ENCODE data around the gene CFAP299. TPM values are rescaled to one million over a fixed set of nuclear protein-coding genes. Genes with fewer than 3 reads are reported as not detected.
"Not testable (repeated sequence)": the region's sequence is repeated elsewhere in the genome, so short reads cannot be mapped to it uniquely, and the experiment has no call there.

CFAP299 gene
- total and polyA plus RNA-seq, 2 of the 13 experiments (the other 11 are each of a cell fraction or from before 2014, with no cell fraction given), result not detected

GRCh38 chr4:80740375-80740774, 404.8 kb downstream of the CFAP299 start (continued):
- TF ChIP-seq XRCC5 (optimal IDR thresholded peaks at IDR 0.05; ENCODE audit: low read length) (no peak), USF2 (IDR thresholded peaks at IDR 0.05; ENCODE audit: low read depth, low read length) (no peak), USF2 (CRISPR knock-in tag; IDR thresholded peaks at IDR 0.05; ENCODE audit: borderline replicate concordance) (no peak), SATB2 (CRISPR knock-in tag; IDR thresholded peaks at IDR 0.05) (no peak), ELF3 (CRISPR knock-in tag; IDR thresholded peaks at IDR 0.05) (no peak)

- H4K20me1 ChIP-seq (ENCODE audit: insufficient read depth, low read length); BruUV-seq (replicated peaks); H3K4me3 ChIP-seq (replicated peaks in 1 of 3; ENCODE audit: insufficient read depth in 1 of 3, low read depth in 2 of 3, low read length in 3 of 3); intact Hi-C loops (cut with micrococcal nuclease; ENCODE audit: unreplicated experiment); H3K27ac ChIP-seq (ENCODE audit: extremely low read length, insufficient read depth, low read length); H3K4me1 ChIP-seq (ENCODE audit: insufficient read depth, low read length); H3K27me3 ChIP-seq (ENCODE audit: control insufficient read depth in 1 of 2, insufficient read depth in 2 of 2, low read length in 2 of 2); H2AFZ ChIP-seq (ENCODE audit: low read length); in situ Hi-C loops (cut with HindIII; ENCODE audit: extremely low pct_ligation_motif_present, low pct_unique_long_range_greater_than_20kb); CTCF ChIA-PET (ENCODE audit: low intra/inter-chr PET ratio, low total read pairs); DNase-seq (ENCODE audit: low spot score); ATAC-seq; FAIRE-seq; H3K9ac ChIP-seq (ENCODE audit: insufficient read depth, low read depth, low read length); H3K4me2 ChIP-seq (ENCODE audit: low read depth, low read length); POLR2A ChIA-PET; H3K79me2 ChIP-seq (ENCODE audit: insufficient read depth, low read length); H3K9me3 ChIP-seq (ENCODE audit: low read length); H3K36me3 ChIP-seq (replicated peaks in 1 of 2; ENCODE audit: control insufficient read depth in 1 of 2, insufficient read depth in 2 of 2, low read length in 2 of 2): not testable (repeated sequence)
- WGBS (ENCODE audit: low lambda C conversion rate), result 13% methylated on average over 2 of the region's 6 CpGs
These were observed 414.0 kb downstream of the CFAP299 start for GRCh38 chr4:80749558-80749957.

- Histone ChIP-seq H3K27me3 (ENCODE audit: control insufficient read depth in 1 of 2, insufficient read depth in 2 of 2, low read length in 2 of 2) (no peaks in the 10 kb centered on the region), H3K36me3 (replicated peaks in 1 of 2; ENCODE audit: control insufficient read depth in 1 of 2, insufficient read depth in 2 of 2, low read length in 2 of 2) (no peaks in the 10 kb centered on the region), H3K4me2 (ENCODE audit: low read depth, low read length) (no peak overlapping the region), H2AFZ (ENCODE audit: low read length) (no peak overlapping the region), H3K4me3 (replicated peaks in 1 of 3; ENCODE audit: insufficient read depth in 1 of 3, low read depth in 2 of 3, low read length in 3 of 3) (no peak overlapping the region), H4K20me1 (ENCODE audit: insufficient read depth, low read length) (no peaks in the 10 kb centered on the region), H3K9ac (ENCODE audit: insufficient read depth, low read depth, low read length) (no peak overlapping the region), H3K4me1 (ENCODE audit: insufficient read depth, low read length) (no peaks in the 10 kb centered on the region), H3K79me2 (ENCODE audit: insufficient read depth, low read length) (no peaks in the 10 kb centered on the region), H3K27ac (ENCODE audit: extremely low read length, insufficient read depth, low read length) (no peak overlapping the region), H3K9me3 (ENCODE audit: low read length) (no peaks in the 10 kb centered on the region)
- intact Hi-C loops (cut with micrococcal nuclease; ENCODE audit: unreplicated experiment) (no loop called here), in situ Hi-C loops (cut with HindIII; ENCODE audit: extremely low pct_ligation_motif_present, low pct_unique_long_range_greater_than_20kb) (no loop called here)
- FAIRE-seq (no peak), ATAC-seq (no peak), DNase-seq (ENCODE audit: low spot score) (no peak)
- ChIA-PET CTCF (ENCODE audit: low intra/inter-chr PET ratio, low total read pairs) (no interaction called here), POLR2A (no interaction called here)
- no TSS peak for BruUV-seq (replicated peaks)
- TF ChIP-seq PBX2 (CRISPR knock-in tag; IDR thresholded peaks at IDR 0.05), result no peak
- TF ChIP-seq DMAP1 (CRISPR knock-in tag; IDR thresholded peaks at IDR 0.05), result no peak
- no peak for TF ChIP-seq EEA1 (CRISPR knock-in tag; IDR thresholded peaks at IDR 0.05; ENCODE audit: borderline replicate concordance)
- no peak for TF ChIP-seq NCOR1 (IDR thresholded peaks at IDR 0.05; ENCODE audit: borderline replicate concordance, low read length)
- TF ChIP-seq MIER3 (CRISPR knock-in tag; IDR thresholded peaks at IDR 0.05; ENCODE audit: borderline replicate concordance), result no peak
- TF ChIP-seq CSRNP1 (CRISPR knock-in tag; IDR thresholded peaks at IDR 0.05), result no peak
- TF ChIP-seq NFKBIZ (CRISPR knock-in tag; IDR thresholded peaks at IDR 0.05), result no peak
- TF ChIP-seq NR2F1 (CRISPR knock-in tag; IDR thresholded peaks at IDR 0.05), result no peak
- TF ChIP-seq ZFP90 (CRISPR knock-in tag; IDR thresholded peaks at IDR 0.05; ENCODE audit: borderline replicate concordance), result no peak
- TF ChIP-seq ZNF557 (CRISPR knock-in tag; IDR thresholded peaks at IDR 0.05), result no peak
These were observed 415.7 kb downstream of the CFAP299 start for GRCh38 chr4:80751200-80751599.

All from HepG2 (cell line).